Activated CD4-positive, alpha-beta T cell treated with anti-CD3 and anti-CD28 coated beads, Interleukin-10, Interleukin-2, amounts not matched to agents 100 ng/mL and 50 ng/mL, durations not matched to agents 16 hours and 8 hours (primary cell): Measurements from ENCODE around the gene MCRIP2.
"Not testable (repeated sequence)": the region's sequence is repeated elsewhere in the genome, so short reads cannot be mapped to it uniquely, and the experiment has no call there.

Source experiments
- DNase-seq: peaks from one replicate; pipeline ENCODE4 v3.0.0-alpha.2; 2020

Gene MCRIP2

DNA sequence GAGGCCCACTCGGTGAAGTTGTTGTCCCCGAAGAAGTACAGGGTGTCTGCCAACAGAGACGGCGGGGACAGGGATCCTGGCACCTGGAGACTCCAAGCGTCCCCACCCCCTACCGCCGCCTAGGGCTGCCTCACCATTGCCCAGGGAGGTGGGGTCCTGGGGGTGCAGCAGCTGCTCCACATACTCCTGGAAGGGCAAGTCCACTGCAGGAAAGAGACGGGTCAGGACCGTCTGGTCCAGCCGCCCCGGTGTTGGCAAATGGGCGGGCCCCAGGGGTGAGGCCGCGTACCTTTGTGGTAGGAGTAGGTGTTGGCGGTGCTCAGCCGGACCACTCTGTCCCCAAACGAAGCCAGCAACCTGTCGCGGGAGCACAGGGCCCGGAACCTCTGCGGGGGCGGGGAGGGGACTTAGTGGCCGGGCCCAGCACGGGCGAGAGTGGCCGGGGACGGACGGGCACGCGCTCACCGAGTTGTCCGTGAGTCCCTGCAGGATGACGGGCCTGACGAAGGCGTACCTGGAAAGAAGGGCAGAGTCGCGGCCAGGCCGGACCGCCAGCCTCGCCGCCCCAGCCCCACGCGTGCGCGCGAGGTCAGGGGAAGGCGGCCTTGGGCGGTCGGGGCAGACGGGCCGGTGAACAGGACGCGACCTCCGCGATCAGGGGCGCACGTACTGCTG lies 41.9 kb downstream of the MCRIP2 start:
- no peak for DNase-seq

DNA sequence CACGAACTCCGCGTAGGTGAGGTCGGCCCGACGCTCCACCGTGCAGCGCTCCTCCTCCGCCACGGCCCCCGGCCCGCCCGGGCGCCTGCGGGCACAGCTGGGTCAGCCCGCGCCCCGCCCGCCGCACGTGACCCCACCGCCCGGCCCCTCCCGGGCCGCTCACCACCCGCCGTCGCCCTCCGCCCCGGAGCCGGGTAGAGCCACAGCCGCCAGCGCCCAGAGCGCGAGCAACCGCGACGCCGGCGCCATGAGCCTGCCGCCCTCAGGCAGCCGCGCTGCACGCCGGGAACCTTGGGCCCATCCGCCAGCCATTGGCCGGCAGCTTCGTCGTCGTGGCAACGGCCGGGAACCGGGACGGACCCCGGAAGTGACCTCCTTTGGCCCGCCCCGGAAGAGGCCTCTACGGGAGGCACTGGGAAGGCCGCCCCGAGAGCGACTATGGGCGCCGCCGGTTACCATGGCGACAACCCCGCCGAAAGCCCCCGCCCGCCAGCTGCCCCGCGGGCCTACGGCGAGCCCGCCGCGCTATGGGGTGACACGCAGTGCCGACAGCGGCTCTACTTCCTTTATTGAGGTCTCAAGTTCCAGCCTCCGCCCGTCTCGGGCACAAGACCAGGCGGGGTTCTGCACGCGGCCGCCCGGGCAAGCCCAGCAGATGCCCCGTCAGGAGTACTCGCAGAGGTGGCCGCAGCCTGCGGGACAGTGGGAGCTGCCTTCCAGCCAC lies 42.6 kb downstream of the MCRIP2 start, which contains the start of gene JMJD8:
JMJD8 (minus strand) TSS at position 264 of the 724 bp plus-strand sequence; CDS start at position 249, 15 bp downstream.
- DNase-seq, result peak; percentile 99

DNA sequence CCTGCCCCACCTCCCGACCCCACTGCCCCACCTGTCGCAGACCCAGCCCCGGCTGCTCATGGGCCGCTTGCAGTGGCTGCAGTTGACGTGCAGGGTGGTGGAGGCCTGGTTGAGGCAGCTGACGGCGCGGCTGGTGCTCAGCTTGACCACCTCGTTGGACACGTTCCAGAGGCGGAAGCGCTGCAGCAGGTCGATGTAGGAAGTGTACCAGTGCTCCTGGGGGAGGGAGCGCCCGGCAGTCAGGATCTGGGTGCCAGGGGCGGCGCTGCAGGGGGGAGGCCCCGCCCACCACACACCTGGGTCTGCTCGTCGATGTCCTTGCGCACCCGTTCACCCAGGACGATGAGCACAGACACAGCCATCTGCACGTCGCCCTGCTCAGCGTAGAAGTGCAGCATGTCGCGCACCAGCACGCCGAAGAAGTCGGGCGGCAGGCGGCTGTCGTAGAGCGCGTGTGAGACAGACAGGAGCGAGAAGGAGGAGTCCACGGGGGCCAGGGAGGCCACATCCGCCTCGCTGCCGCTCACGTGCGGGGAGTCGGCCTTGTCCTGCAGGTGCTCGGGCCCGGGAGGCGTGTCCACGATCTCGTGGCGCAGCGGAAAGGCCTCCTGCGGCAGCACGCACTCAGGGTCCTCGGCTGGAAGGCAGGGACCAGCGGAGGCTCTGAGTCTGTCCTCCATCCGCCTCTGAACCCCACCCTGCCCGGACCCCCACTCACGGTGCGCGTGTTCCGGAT lies 43.5 kb downstream of the MCRIP2 start:
- no peak for DNase-seq

DNA sequence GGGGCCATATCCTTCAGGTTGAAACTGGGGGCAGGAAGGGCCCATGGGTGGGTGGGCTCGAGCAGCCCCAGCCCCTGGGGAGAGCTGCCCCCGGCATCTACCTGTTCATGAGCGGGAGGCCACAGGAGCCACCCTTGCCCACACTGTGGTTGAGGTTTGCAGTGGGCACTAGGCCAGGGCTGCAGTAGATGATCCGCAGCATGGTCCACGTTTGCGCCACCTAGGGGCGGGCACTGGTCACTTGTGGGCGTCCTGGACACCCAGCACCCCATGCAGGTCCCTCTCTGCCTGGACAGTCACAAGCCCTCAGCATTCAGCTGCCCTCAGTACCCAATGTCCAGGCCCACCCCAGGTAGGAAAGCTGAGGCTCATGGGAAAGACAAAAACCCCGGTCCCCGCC lies 44.3 kb downstream of the MCRIP2 start:
- no peak for DNase-seq

DNA sequence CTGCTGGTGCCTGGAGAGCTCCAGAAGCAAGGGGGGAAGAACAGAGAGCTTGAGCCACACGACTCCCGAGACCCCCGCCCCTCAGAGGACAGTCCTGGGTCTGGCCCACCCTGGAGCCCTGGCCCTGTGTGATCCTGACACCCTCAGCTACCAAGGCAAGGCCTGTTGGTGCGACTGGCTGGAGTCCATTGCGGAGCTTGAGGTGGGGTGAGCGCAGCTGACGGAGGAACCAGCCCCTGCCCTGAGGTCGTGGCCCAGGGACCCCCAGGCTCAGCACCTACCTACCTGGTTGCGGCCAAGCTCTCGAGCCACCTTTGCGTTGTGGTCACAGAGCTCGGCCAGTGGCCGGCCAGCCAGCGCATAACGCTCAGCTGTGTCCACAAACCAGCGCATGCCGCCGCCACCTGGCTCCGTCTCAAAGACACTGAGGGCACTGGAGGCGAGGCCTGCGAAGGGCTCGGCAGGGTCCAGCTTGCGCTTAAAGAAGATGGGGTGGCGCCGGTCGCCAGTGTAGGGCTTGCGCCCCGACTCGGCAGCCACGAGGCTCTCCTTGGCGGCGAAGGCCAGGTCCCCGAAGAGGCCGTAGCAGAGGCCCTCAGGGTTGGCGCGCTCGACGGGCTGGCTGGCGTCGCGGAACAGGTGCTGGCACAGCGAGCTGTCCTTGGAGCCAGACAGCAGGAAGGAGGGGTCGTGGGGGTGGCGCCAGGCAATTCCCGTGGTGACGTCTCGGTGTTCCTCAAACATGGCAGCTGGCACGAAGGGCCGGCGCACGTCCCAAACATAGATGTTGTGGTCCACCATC lies 45.0 kb downstream of the MCRIP2 start:
- DNase-seq, result no peak

DNA sequence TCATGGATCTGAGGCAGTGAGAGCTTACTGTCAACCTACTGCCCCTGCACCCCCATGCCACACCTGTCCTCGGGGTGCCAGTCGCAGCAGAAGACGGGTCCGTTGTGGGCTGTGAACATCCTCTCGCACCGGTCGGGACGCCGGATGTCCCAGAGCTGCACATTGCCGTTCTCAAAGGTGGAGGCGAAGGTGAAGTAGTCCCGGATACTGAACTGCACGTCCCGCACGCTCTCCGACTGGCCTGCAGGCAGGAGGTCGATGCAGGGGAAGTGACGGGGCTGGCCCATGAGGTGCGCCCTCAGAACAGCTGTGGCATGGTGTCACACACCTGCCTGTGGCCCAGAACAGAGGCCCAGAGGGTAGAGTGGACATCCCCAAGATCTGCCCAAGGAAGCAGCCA lies 45.9 kb downstream of the MCRIP2 start:
- DNase-seq, result no peak

DNA sequence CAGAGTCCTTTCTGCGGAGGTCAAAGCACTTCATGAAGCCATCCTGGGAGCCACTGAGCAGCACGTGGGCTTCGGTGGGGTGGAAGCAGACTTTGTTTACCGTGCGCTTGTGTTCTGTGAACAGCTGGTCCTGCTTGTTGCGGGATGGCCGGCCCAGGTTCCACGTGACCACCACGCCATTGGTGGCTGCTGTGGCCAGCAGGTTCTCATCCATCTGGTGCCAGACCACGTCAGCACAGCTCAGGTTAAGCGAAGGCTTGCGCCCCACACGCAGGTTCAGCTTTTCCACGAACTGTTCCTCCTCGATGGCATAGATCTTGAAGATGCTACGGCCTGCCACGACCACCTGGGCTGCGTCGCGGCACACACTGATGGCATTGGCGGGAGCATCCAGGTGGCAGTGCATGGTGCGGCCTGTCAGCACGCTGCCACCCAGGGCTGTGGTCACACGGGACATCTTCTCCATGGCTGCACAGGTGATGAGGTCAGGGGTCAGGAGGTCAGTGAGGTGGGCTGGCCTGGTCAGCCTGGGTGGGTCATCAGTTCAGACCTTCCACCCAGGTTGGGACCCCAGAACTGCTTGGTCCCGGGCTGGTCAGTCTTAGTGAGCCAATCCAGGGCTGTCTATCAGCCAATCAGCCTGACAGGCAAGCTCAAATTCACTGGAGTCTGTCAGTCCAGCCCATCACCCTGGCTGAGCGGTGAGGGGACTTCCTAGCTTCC lies 47.7 kb downstream of the MCRIP2 start:
- DNase-seq, result no peak

DNA sequence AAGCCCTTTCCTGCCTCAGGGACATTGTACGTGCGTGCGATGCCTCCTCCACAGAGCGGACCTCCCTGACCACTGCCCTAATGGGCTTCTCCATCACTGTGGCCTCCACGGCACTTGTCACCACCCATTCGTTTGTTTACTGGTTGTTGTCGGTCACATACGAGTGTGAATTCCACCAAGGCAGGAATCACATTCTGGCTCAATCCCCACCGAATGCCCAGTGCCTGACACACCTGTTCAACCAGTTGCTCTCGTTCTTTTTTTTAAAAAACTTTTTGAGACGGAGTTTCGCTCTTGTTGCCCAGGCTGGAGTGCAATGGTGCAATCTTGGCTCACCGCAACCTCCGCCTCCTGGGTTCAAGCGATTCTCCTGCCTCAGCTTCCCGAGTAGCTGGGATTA lies 49.6 kb downstream of the MCRIP2 start:
- not testable (repeated sequence) for DNase-seq

DNA sequence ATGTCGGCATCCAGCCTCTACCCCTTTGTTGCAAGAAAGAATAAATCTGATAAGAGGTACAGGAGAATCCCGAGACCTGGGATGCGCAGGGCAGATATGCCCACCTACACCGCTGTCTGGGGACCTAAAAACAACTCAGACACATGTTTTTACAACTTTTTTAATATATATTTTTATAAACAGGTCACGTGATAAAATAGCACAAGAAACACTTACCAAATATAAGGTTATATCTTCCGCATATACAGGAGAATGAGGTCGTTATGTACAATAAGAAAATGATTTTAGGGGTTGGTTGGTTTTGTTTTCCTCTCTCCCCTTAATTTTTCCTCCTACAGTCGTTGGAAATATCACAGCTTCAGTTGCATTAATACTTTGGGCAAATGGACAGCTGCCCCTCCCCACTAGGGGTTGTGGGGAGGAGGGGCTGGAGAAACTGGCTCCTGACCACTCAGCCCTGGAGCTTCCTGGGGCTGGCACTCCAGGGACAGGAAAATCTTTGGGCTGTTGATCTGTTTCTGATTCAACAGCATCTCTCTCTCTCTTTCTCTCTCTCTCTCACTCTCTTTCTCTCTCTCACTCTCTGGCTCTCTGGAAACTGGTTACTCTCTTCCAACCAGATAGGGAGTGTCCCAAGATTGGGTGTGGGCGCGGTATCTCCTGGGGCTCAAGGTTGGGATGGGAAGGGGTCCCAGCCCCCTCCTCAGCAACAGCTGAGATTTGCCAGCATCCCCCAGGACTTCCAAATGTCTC lies 50.9 kb downstream of the MCRIP2 start:
- DNase-seq, result no peak

DNA sequence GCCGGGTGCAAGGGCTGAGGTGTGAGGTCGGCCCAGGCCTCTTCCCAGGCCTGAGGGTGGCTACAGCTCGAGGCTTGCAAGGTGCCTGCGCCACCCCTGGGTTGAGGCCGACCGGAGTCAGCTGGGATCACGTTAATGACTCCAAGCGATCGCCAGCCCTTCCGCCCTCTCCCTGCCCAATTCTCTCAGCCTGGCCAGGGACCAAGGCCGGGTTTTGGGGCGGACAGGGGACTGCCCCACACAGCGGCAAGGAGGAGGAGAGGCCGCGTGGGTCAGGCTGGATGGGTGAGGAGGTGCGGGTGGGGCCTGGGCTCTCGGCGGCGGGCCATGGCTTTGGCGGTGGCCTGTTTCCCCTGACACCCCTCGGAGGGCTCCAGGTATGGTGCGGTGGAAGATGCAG lies 51.7 kb downstream of the MCRIP2 start:
- DNase-seq, result no peak

DNA sequence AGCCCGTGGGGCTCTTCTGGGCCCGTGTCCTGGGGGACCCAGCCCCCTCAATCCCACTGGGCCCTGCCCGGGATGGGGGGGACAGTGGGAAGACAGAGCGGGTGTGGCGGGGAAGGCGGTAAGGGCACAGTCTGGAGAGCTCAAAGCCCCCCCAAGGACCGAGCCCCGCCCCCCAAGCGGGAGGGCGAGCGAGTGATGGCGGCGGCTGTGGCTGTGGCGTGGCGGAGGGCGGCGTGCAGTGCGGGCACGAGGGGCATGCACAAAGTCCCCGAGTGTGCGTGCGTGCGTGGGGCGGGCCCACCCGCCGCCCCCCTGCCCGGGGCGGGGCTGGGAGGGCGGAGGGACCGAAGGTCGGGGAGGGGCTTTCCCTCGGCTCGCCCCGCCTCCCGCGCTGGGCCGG lies 52.1 kb downstream of the MCRIP2 start:
- no peak for DNase-seq

DNA sequence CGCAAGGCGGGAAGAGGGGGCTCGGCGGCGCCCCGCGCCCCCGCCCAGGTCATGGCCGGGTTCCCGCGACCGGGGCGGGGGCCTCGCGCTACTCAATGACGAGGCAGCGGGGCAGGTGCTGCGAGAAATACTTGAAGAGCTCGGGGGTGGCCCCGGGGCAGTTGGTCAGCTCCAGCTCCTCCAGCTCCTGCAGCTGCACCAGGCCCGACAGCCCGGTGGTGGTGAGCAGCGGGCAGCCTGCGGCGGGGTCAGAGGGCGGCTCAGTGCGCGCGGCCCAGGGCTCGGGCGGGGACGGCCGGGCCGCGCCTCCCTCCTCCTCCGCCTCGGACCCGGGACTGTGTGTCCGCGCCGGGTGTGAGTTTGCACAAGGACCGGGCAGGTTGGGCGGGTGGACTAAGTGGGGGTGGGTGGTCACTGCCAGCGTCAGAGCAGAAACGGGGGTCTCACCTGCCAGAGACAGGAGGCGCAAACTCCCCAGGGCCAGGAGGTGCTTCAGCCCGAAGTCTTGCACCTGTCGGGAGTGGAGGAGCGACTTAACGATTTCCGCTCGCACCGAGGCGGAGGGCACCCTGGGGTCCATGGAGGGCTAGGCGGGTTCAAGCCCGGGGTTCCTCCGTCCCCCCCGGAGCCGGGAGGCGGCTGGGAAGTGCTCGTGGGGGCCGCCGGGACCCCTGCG lies 52.7 kb downstream of the MCRIP2 start:
- no peak for DNase-seq

DNA sequence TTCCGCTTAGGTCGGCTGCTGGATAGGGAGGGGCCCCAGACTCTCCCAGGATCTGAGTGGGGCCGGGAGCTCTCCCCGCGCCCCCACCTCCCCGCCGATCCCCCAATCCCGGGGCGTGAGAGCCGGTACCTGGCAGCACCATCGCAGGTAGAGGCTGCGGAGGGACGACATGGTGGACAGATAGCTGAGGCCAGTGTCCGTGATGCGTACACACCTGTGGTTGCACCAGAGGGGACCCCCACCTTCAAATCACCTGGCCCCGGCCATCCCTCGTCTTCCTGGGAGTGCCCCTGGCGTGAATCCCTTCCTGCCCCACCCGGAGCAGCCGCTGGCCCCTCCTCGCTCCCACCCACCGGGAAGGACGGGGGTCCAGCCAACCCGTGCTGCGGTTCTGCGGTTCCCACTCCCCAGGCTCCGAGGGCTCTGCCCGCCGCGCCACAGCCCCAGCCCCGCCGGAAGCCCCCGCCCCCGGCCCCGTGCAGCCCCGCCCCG lies 53.3 kb downstream of the MCRIP2 start:
- DNase-seq, result no peak

DNA sequence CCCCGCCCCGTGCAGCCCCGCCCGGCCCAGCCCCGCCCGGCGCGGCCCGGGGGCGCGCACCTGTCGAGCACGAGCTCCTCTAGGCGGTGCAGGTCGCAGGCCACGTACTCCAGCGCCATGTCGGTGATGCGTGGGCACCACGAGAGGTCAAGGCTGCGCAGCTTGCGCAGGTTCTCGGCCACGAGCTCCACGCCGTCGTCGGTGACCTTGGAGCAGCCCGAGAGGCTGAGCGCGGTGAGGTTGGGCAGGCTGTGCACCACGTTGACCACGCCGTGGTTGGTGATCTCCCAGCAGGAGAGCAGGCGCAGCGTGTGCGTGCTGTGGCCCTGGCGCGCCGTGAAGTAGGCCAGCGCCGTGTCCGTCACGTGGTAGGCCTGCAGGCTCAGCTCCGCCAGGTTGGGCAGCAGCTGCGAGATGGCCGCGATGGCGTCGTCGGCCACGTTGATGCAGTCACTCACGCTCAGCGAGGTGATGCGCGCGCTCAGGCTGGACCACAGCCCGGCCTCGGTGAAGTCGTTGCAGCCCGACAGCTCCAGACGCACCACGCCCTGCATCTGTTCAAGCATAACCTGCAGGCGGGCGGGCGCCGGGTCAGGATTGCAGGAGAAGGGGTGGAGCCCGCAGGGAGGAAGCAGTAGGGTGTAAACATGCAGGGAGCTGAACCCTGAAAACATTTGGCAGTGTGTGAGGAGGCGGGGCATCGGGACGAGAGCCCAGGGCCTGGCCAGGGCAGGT lies 53.9 kb downstream of the MCRIP2 start:
- DNase-seq, result peak; percentile 76
